ENCODE data around the gene XIST. TPM values are rescaled to one million over a fixed set of nuclear protein-coding genes. Genes with fewer than 3 reads are reported as not detected.
A peak's percentile ranks its signal among the peaks of the same experiment; 100 is the strongest.

XIST gene
- total and polyA plus RNA-seq, 2 of the 8 experiments (the other 6 are each of a cell fraction or from before 2014, with no cell fraction given) = 0.06 to 0.19 TPM

GRCh38 chrX:73830489-73831414, 21.8 kb downstream of the XIST start:
- Histone ChIP-seq H3K79me1 (ENCODE audit: low read depth, low read length) (no peaks in the 10 kb centered on the region), H2BK15ac (ENCODE audit: low read length) (no peak overlapping the region), H3K4me2 (ENCODE audit: insufficient read depth in 1 of 2, low read depth in 2 of 2, low read length in 2 of 2) (no peak overlapping the region), H2BK120ac (replicated peaks; ENCODE audit: low read depth, low read length) (no peak overlapping the region), H4K20me1 (replicated peaks in 1 of 2; ENCODE audit: control insufficient read depth in 1 of 2, insufficient read depth in 2 of 2, low read length in 2 of 2) (no peaks in the 10 kb centered on the region), H4K91ac (replicated peaks; ENCODE audit: insufficient read length, low read length) (no peak overlapping the region), H4K5ac (ENCODE audit: insufficient read length, low read depth, low read length) (no peak overlapping the region), H4K8ac (ENCODE audit: extremely low read depth, insufficient read depth, low read length) (no peak overlapping the region), H3K4me1 (replicated peaks in 1 of 4; ENCODE audit: control insufficient read depth in 3 of 4, insufficient read depth in 4 of 4, low read length in 3 of 4) (no peaks in the 10 kb centered on the region), H3K56ac (replicated peaks; ENCODE audit: insufficient read length, low read depth, low read length) (no peak overlapping the region), H2BK20ac (ENCODE audit: low read length) (no peak overlapping the region), H3K27me3 (replicated peaks in 1 of 4; ENCODE audit: control insufficient read depth in 3 of 4, extremely low read depth in 1 of 4, insufficient read depth in 3 of 4, low read length in 3 of 4) (no peaks in the 10 kb centered on the region), H3K36me3 (ENCODE audit: control insufficient read depth in 2 of 4, insufficient read depth in 4 of 4, low read length in 3 of 4) (no peaks in the 10 kb centered on the region), H3K9ac (replicated peaks in 1 of 4; ENCODE audit: extremely low read depth in 1 of 4, low read depth in 3 of 4, low read length in 3 of 4) (no peak overlapping the region), H3K9me3 (ENCODE audit: insufficient read depth in 2 of 2, low read depth in 1 of 2, low read length in 1 of 2) (no peaks in the 10 kb centered on the region), H2BK12ac (ENCODE audit: low read depth, low read length) (no peak overlapping the region), H2AFZ (ENCODE audit: low read length) (no peak overlapping the region), H3K18ac (ENCODE audit: extremely low read depth, low read length) (no peak overlapping the region), H3K23ac (ENCODE audit: insufficient read length) (no peak overlapping the region), H2AK5ac (ENCODE audit: low read depth, low read length) (no peak overlapping the region), H3K14ac (ENCODE audit: insufficient read length) (no peak overlapping the region), H2BK5ac (ENCODE audit: low read depth, low read length) (no peak overlapping the region), H3K79me2 (ENCODE audit: control insufficient read depth in 1 of 2, insufficient read depth in 2 of 2, low read length in 2 of 2) (no peaks in the 10 kb centered on the region), H3K23me2 (ENCODE audit: low read depth, low read length) (no peaks in the 10 kb centered on the region), H3K27ac (ENCODE audit: low read depth, low read length) (no peak overlapping the region), H3K4ac (replicated peaks; ENCODE audit: insufficient read length, low read depth, low read length) (no peak overlapping the region), H3K4me3 (ENCODE audit: extremely low read depth in 1 of 4, insufficient read depth in 2 of 4, low read depth in 3 of 4, low read length in 4 of 4) (no peak overlapping the region)
- FAIRE-seq = no peak
- 90% methylated on average over 9 of the region's 9 CpGs; no CpG with 5 or more reads in 1 of the 2 experiments for WGBS, 2 experiments (ENCODE audit: extremely low coverage in 1 of 2, insufficient coverage in 1 of 2, insufficient read length in 1 of 2, insufficient replicate concordance in 2 of 2, low coverage in 1 of 2, low lambda C conversion rate in 2 of 2, missing lambda C conversion rate in 1 of 2)
- DNase-seq (ENCODE audit: low read depth in 1 of 2, low spot score in 2 of 2) = no peak
- TF ChIP-seq ATF2 (IDR thresholded peaks at IDR 0.05; ENCODE audit: low read length) = no peak
- peak in 1 of 2 experiments; percentile 14; a peak in 1 of 4 replicates for TF ChIP-seq RAD21 (IDR thresholded peaks at IDR 0.05 in 1 of 2, conservative IDR thresholded peaks at IDR 0.05 in 1 of 2; ENCODE audit: low read depth in 2 of 2, low read length in 2 of 2)
- ChIA-PET POLR2A (ENCODE audit: partially characterized antibody) (no interaction called here), CTCF (ENCODE audit: partially characterized antibody) (interaction anchor here (0.9 kb wide), 1 partner anchor 10 kb away, joined by 3 read pairs; no protein-coding TSS in a partner anchor)
